K562 (cell line): ENCODE measurements around the gene RAPGEFL1. TPM values are rescaled to one million over a fixed set of nuclear protein-coding genes. Genes with fewer than 3 reads are reported as not detected.

Experiments used
- ATAC-seq: fragments of 200-7000 bp; cut with Tn5 transposase; 3 replicates; pipeline ENCODE4 v1.9.1; 2020; ENCODE audit warnings: moderate library complexity
- BruUV-seq: library from RNA; stranded (reverse); fragments of 400-500 nt; replicated peaks from 2 replicates; lab custom pipeline; 2021; lab: Mats Ljungman, UMichigan
- CTCF ChIA-PET: fragments of 300-600 bp; formaldehyde crosslinking; extraction: SDS; loops from one replicate; lab custom pipeline; 2021; ENCODE audit warnings: low intra/inter-chr PET ratio; lab: Yijun Ruan, JAX
- POLR2A ChIA-PET: fragments of 300-600, 350-650 bp; sonication (Branson Sonifier 250); formaldehyde crosslinking; extraction: SDS; loops from one replicate; lab custom pipeline; 2021; ENCODE audit warnings: antibody characterized with exemption, inconsistent platforms; lab: Yijun Ruan, JAX
- DNase-seq, 4 experiments: peaks; one replicate each; pipeline versions ENCODE4 v3.0.0 to v3.0.0-alpha.2; 2011 to 2018; ENCODE audit warnings: low spot score in 3 of 4, mixed read lengths in 3 of 4; ENCODE audit errors: extremely low read depth in 1 of 4
- FAIRE-seq: peaks from 2 replicates; lab custom pipeline; 2011; peaks lifted over from hg19 to GRCh38; lab: Jason Lieb, UNC
- H2AFZ ChIP-seq: 2 replicates; pipeline ENCODE4 v1.6.0; 2011; ENCODE audit warnings: low read depth, low read length, control low read depth, inconsistent platforms
- H3K27ac ChIP-seq: fragments of 200-600 bp; 3 replicates; pipeline ENCODE4 v1.8.0; 2011; ENCODE audit warnings: low read depth, mild to moderate bottlenecking, control low read depth, inconsistent platforms, low read length, moderate library complexity, mixed read lengths; ENCODE audit errors: extremely low read depth
- H3K27me3 ChIP-seq, 2 experiments: fragments of 300-600 bp in 1 of 2; 2 replicates in 1 of 2; 3 replicates in 1 of 2; pipeline versions ENCODE4 v1.6.0 to v1.8.0; 2011; ENCODE audit warnings: inconsistent platforms in 2 of 2, low read length in 2 of 2, mild to moderate bottlenecking in 1 of 2, mixed read lengths in 1 of 2, moderate library complexity in 1 of 2; ENCODE audit not compliant: control insufficient read depth in 2 of 2, insufficient read depth in 2 of 2
- H3K36me3 ChIP-seq: fragments of 300-600 bp; 3 replicates; pipeline ENCODE4 v1.8.0; 2011; ENCODE audit warnings: mild to moderate bottlenecking, low read length, inconsistent platforms; ENCODE audit not compliant: control insufficient read depth, insufficient read depth
- H3K4me1 ChIP-seq, 2 experiments: fragments of 200-600 bp in 1 of 2; replicated peaks in 1 of 2; 2 replicates in 1 of 2; 3 replicates in 1 of 2; pipeline versions ENCODE4 v1.5.1 to v1.8.0; 2011; ENCODE audit warnings: inconsistent platforms in 2 of 2, low read length in 2 of 2, mild to moderate bottlenecking in 1 of 2, mixed read lengths in 1 of 2, moderate library complexity in 1 of 2; ENCODE audit not compliant: control insufficient read depth in 2 of 2, insufficient read depth in 2 of 2
- H3K4me2 ChIP-seq: 2 replicates; pipeline ENCODE4 v1.6.1; 2011; ENCODE audit warnings: low read length, control low read depth, inconsistent platforms, mixed read lengths; ENCODE audit not compliant: insufficient read depth
- H3K4me3 ChIP-seq: fragments of 200-600 bp; sonication (generic), shearing (Covaris generic); 2 replicates; pipeline ENCODE4 v1.5.1; 2016; ENCODE audit warnings: control low read depth, inconsistent platforms
- H3K79me2 ChIP-seq: fragments of 200-600 bp; 3 replicates; pipeline ENCODE4 v1.8.0; 2011; ENCODE audit warnings: low read length, inconsistent platforms; ENCODE audit not compliant: control insufficient read depth, insufficient read depth
- H3K9ac ChIP-seq, 2 experiments: 2 replicates each; pipeline versions ENCODE4 v1.6.0 to v1.6.1; 2011; ENCODE audit warnings: low read depth in 2 of 2, low read length in 2 of 2, control low read depth in 1 of 2, inconsistent platforms in 1 of 2, mild to moderate bottlenecking in 1 of 2, mixed read lengths in 1 of 2; ENCODE audit not compliant: insufficient read depth in 1 of 2
- H3K9me1 ChIP-seq: one replicate; pipeline ENCODE4 v1.6.0; 2011; ENCODE audit warnings: inconsistent platforms, mild to moderate bottlenecking, low read length, moderate library complexity; ENCODE audit not compliant: control insufficient read depth, insufficient read depth
- H3K9me3 ChIP-seq: replicated peaks from 2 replicates; pipeline ENCODE4 v1.5.1; 2011; ENCODE audit warnings: low read depth, low read length, inconsistent platforms; ENCODE audit not compliant: control insufficient read depth, insufficient read depth
- H4K20me1 ChIP-seq: replicated peaks from 2 replicates; pipeline ENCODE4 v1.6.1; 2011; ENCODE audit warnings: low read length, inconsistent platforms, mixed read lengths; ENCODE audit not compliant: control insufficient read depth, insufficient read depth
- ATF4 ChIP-seq: fragments of 450-650 bp; formaldehyde crosslinking; IDR thresholded peaks from 2 replicates; pipeline ENCODE4 v1.4.0; 2022; ENCODE audit warnings: mild to moderate bottlenecking, moderate library complexity
- CHD4 ChIP-seq: fragments of 200-600 bp; sonication (generic); IDR thresholded peaks from 3 replicates; pipeline ENCODE4 v1.6.1; 2012; ENCODE audit warnings: low read depth, mild to moderate bottlenecking, mixed read lengths, low read length, inconsistent platforms; ENCODE audit not compliant: insufficient read depth, insufficient replicate concordance, poor library complexity, severe bottlenecking
- HCFC1 ChIP-seq: IDR thresholded peaks from 2 replicates; pipeline ENCODE4 v1.6.1; 2012; ENCODE audit warnings: low read depth, low read length, improper control_type of control experiment
- IFI16 ChIP-seq: fragments of 250-450 bp; sonication (Bioruptor Pico); IDR thresholded peaks from 2 replicates; pipeline ENCODE4 v2.1.2; 2022; ENCODE audit warnings: mild to moderate bottlenecking, inconsistent platforms
- ZBTB11 ChIP-seq, 3 experiments: fragments of 200-800 bp in 1 of 3; fragments of 250-450 bp in 1 of 3; fragments of 450-650 bp in 1 of 3; sonication (Bioruptor Pico) in 1 of 3; sonication (Bioruptor generic) in 1 of 3; formaldehyde crosslinking in 1 of 3; IDR thresholded peaks; 2 replicates each; pipeline versions ENCODE4 v1.6.1 to v1.8.0; 2016 to 2022; ENCODE audit warnings: mild to moderate bottlenecking in 2 of 3, missing genetic modification characterization in 2 of 3, missing compliant biosample characterization in 1 of 3, moderate library complexity in 1 of 3
- ZNF318 ChIP-seq, 2 experiments: fragments of 450-650 bp; IDR thresholded peaks; 2 replicates each; pipeline ENCODE4 v1.6.1; 2016; ENCODE audit warnings: mild to moderate bottlenecking in 2 of 2, borderline replicate concordance in 1 of 2, low read depth in 1 of 2, moderate library complexity in 1 of 2
- ZNF436 ChIP-seq: fragments of 250-450, 450-650 bp; sonication (Bioruptor Pico); formaldehyde crosslinking; IDR thresholded peaks from 2 replicates; pipeline ENCODE4 v1.7.0; 2020; ENCODE audit warnings: mild to moderate bottlenecking
- WGBS: fragments of 100-300 bp; shearing (Covaris generic); methylation state at CpG from one replicate; pipeline ENCODE4 v1.1.6; 2016; ENCODE audit warnings: low coverage, mixed read lengths; ENCODE audit not compliant: insufficient coverage; ENCODE audit errors: missing lambda C conversion rate; 5-methylcytosine and 5-hydroxymethylcytosine counted together
- in situ Hi-C: fragments of 300-500 bp; cut with MboI; formaldehyde crosslinking; loops from 4 replicates; pipeline ENCODE4 v1.15.0; 2018; ENCODE audit warnings: inconsistent platforms, mixed read lengths
- intact Hi-C: fragments of 100-400 bp; cut with micrococcal nuclease; formaldehyde crosslinking; loops from 2 replicates; pipeline ENCODE4 v1.14.2; 2022
- polyA plus RNA-seq, 8 experiments: library from polyadenylated mRNA; depleted of rRNA in 4 of 8; stranded (reverse) in 5 of 8; unstranded in 3 of 8; fragments of >200 nt; fragmentation: Nextera tagmentation in 2 of 8; fragmentation: Illumina TruSeq in 1 of 8; extraction: Ambion mirVana in 2 of 8; extraction: Trizol in 1 of 8; gene quantifications; 2 replicates each; pipeline versions ENCODE4 v1.2.1 to v1.2.3, GENCODE V29; 2011 to 2014; ENCODE audit warnings: inconsistent platforms in 1 of 8, missing spikeins in 1 of 8
- total RNA-seq, 7 experiments: library from RNA; depleted of rRNA in 6 of 7; stranded (reverse); fragments of >200 nt in 6 of 7; fragmentation: Illumina TruSeq in 2 of 7; extraction: Trizol in 2 of 7; gene quantifications; 2 replicates each; pipeline versions ENCODE4 v1.2.1 to v1.2.3, GENCODE V29; 2011 to 2021; ENCODE audit warnings: low replicate concordance in 1 of 7

The RAPGEFL1 gene
- total and polyA plus RNA-seq, 9 of the 15 experiments (the other 6 are each of a cell fraction or from before 2014, with no cell fraction given) = 0.18 to 4.1 (median 2.1) TPM

GRCh38 chr17:40173778-40174135, 3.5 kb upstream of the RAPGEFL1 start:
- no peaks in the 10 kb centered on the region for H4K20me1 ChIP-seq
- peaks cover 55% of the 10 kb centered on the region for H3K36me3 ChIP-seq
- no peak overlapping the region for H3K27ac ChIP-seq
- H2AFZ ChIP-seq = no peak overlapping the region
- H3K9ac ChIP-seq = no peak overlapping the region
- ChIA-PET CTCF (interaction anchor here (0.6 kb wide), 1 partner anchor 185 kb away, joined by 4 read pairs; no protein-coding TSS in a partner anchor), POLR2A (interaction anchor here (1.4 kb wide), 1 partner anchor 49 kb away, joined by 3 read pairs; no protein-coding TSS in a partner anchor)
- H3K4me1 ChIP-seq = peaks cover 10 to 21% of the 10 kb centered on the region in 2 experiments; a peak in 4 of 5 replicates
- FAIRE-seq (no peak), ATAC-seq (no peak), DNase-seq (no peak)
- TF ChIP-seq ATF4 = no peak
- TF ChIP-seq ZBTB11 (CRISPR knock-in tag; IDR thresholded peaks at IDR 0.05) = no peak
- TF ChIP-seq CHD4 = no peak
- no peak for TF ChIP-seq ZNF318 (IDR thresholded peaks at IDR 0.05; ENCODE audit: borderline replicate concordance in 1 of 2, low read depth in 1 of 2)
- no peak for TF ChIP-seq IFI16 (CRISPR knock-in tag)
- no peak for TF ChIP-seq HCFC1
- TF ChIP-seq ZNF436 (CRISPR knock-in tag) = no peak
- H3K9me3 ChIP-seq = no peaks in the 10 kb centered on the region
- in situ Hi-C loops = no loop called here
- H3K79me2 ChIP-seq = no peaks in the 10 kb centered on the region
- peaks cover 5% of the 10 kb centered on the region for H3K9me1 ChIP-seq
- intact Hi-C loops = no loop called here
- H3K4me3 ChIP-seq = no peak overlapping the region
- WGBS = 70% methylated on average over 2 of the region's 3 CpGs
- no peaks in the 10 kb centered on the region for H3K27me3 ChIP-seq
- BruUV-seq = no TSS peak
- H3K4me2 ChIP-seq = no peak overlapping the region
